Stomach (tissue), 19 donors: ENCODE data around the gene MRPL12. TPM values are rescaled to one million over a fixed set of nuclear protein-coding genes. Genes with fewer than 3 reads are reported as not detected.

Experiments used
- DNase-seq, 2 donors: peaks; one replicate each; pipeline versions ENCODE4 v3.0.0 to v3.0.0-alpha.2; 2013 to 2019
- H3K27ac ChIP-seq, 5 donors: fragments of 200-600 bp in 4 of 5; sonication (generic) in 4 of 5; one replicate each; pipeline ENCODE4 v1.5.1; 2013 to 2019; ENCODE audit warnings: mild to moderate bottlenecking in 1 of 5, moderate library complexity in 1 of 5
- H3K27me3 ChIP-seq, 3 donors: fragments of 200-600 bp; sonication (generic); one replicate each; pipeline ENCODE4 v1.5.1; 2017 to 2019; ENCODE audit warnings: mixed run types in 1 of 3
- H3K36me3 ChIP-seq, 4 donors: fragments of 200-600 bp; sonication (generic); 1 replicate in 3 of 4; 2 replicates in 1 of 4; pipeline ENCODE4 v1.5.1; 2016 to 2019
- H3K4me1 ChIP-seq, 4 donors: fragments of 200-600 bp; sonication (generic); one replicate each; pipeline ENCODE4 v1.5.1; 2016 to 2019
- H3K4me3 ChIP-seq, 4 donors: fragments of 200-600 bp; sonication (generic) in 3 of 4; one replicate each; pipeline ENCODE4 v1.5.1; 2016 to 2019; ENCODE audit warnings: mild to moderate bottlenecking in 1 of 4
- H3K9me3 ChIP-seq, 4 donors: fragments of 200-600 bp; sonication (generic); one replicate each; pipeline ENCODE4 v1.5.1; 2016 to 2019
- EP300 ChIP-seq: sonication (generic); formaldehyde crosslinking; IDR thresholded peaks from one replicate; pipeline ENCODE4 v1.6.1; 2017; ENCODE audit warnings: antibody characterized with exemption
- POLR2A ChIP-seq, 4 donors: fragments of 450-650 bp; IDR thresholded peaks; one replicate each; pipeline ENCODE4 v1.6.1; 2016; ENCODE audit warnings: antibody characterized with exemption in 4 of 4, control low read depth in 2 of 4, mild to moderate bottlenecking in 1 of 4, moderate library complexity in 1 of 4
- POLR2AphosphoS5 ChIP-seq, 3 donors: sonication (generic); formaldehyde crosslinking; IDR thresholded peaks; one replicate each; pipeline ENCODE4 v1.6.1; 2016; ENCODE audit warnings: antibody characterized with exemption in 3 of 3
- WGBS, 5 donors: extraction: QIAGEN DNeasy Blood & Tissue Kit in 3 of 5; methylation state at CpG; one replicate each; pipeline versions ENCODE4 v1.1.5 to v1.1.7; 2013 to 2018; 5-methylcytosine and 5-hydroxymethylcytosine counted together
- intact Hi-C: fragments of 100-400 bp; cut with DNase I; formaldehyde crosslinking; loops from one replicate; pipeline ENCODE4 v1.15.1; 2023; ENCODE audit warnings: low total_unique reads
- long read RNA-seq, 10 donors: transcript quantifications; one replicate each; lab custom pipeline, GENCODE V29; 2026
- polyA plus RNA-seq, 3 donors: library from polyadenylated mRNA; stranded (reverse); fragments of 200-250 nt; gene quantifications; one replicate each; pipeline ENCODE4 v1.2.3, GENCODE V29; 2013
- total RNA-seq, 5 donors: library from RNA; depleted of rRNA; stranded (reverse); fragments of >200 nt; gene quantifications; one replicate each; pipeline versions ENCODE4 v1.1.0 to v1.2.3, GENCODE V29; 2014 to 2016
- TF ChIP-seq, protein P1 (sequence below), 7 experiments: fragments of 450-650 bp in 4 of 7; fragments of 200-600 bp in 3 of 7; sonication (generic) in 3 of 7; IDR thresholded peaks; one replicate each; pipeline ENCODE4 v1.5.1; 2016 to 2019; ENCODE audit warnings: antibody characterized with exemption in 7 of 7, control low read depth in 2 of 7, mild to moderate bottlenecking in 1 of 7
- donor health status: healthy with polysubstance abuse.
- donor health status: Bipolar disorder and iron deficiency.
- donor health status: healthy.

Gene MRPL12
- total RNA-seq (100 to 1,000 TPM in 1 of 5 donors, 10 to 100 TPM in 3, 1 to 10 TPM in 1; 3.5 to 146 (median 47.8) TPM), polyA plus RNA-seq (100 to 1,000 TPM in 2 of 3 donors, 10 to 100 TPM in 1; 90.6 to 178 (median 158) TPM)
- long read RNA-seq, donor 1, transcript MRPL12-201 (5 exons, 1,028 nt), result major isoform, 10 of 10 reads
- long read RNA-seq, donor 1, partial matches to known transcripts, result 0 of 10 reads
- long read RNA-seq, donor 1, other reads (novel, unspliced or antisense), result 0 of 10 reads
- long read RNA-seq, donor 2, transcript MRPL12-201 (5 exons, 1,028 nt), result major isoform, 17 of 17 reads
- long read RNA-seq, donor 2, partial matches to known transcripts, result 0 of 17 reads
- long read RNA-seq, donor 2, other reads (novel, unspliced or antisense), result 0 of 17 reads
- long read RNA-seq, donor 3, transcript MRPL12-201 (5 exons, 1,028 nt), result major isoform, 15 of 15 reads
- long read RNA-seq, donor 3, partial matches to known transcripts, result 0 of 15 reads
- long read RNA-seq, donor 3, other reads (novel, unspliced or antisense), result 0 of 15 reads
- long read RNA-seq, donor 4, result 0 reads
- long read RNA-seq, donor 5, transcript MRPL12-201 (5 exons, 1,028 nt), result major isoform, 33 of 33 reads
- long read RNA-seq, donor 5, partial matches to known transcripts, result 0 of 33 reads
- long read RNA-seq, donor 5, other reads (novel, unspliced or antisense), result 0 of 33 reads
- long read RNA-seq, donor 6, transcript MRPL12-201 (5 exons, 1,028 nt), result major isoform, 68 of 68 reads
- long read RNA-seq, donor 6, partial matches to known transcripts, result 0 of 68 reads
- long read RNA-seq, donor 6, other reads (novel, unspliced or antisense), result 0 of 68 reads
- long read RNA-seq, donor 7, transcript MRPL12-201 (5 exons, 1,028 nt), result major isoform, 28 of 28 reads
- long read RNA-seq, donor 7, partial matches to known transcripts, result 0 of 28 reads
- long read RNA-seq, donor 7, other reads (novel, unspliced or antisense), result 0 of 28 reads
- long read RNA-seq, donor 8, transcript MRPL12-201 (5 exons, 1,028 nt), result major isoform, 25 of 25 reads
- long read RNA-seq, donor 8, partial matches to known transcripts, result 0 of 25 reads
- long read RNA-seq, donor 8, other reads (novel, unspliced or antisense), result 0 of 25 reads
- long read RNA-seq, donor 9, transcript MRPL12-201 (5 exons, 1,028 nt), result major isoform, 23 of 23 reads
- long read RNA-seq, donor 9, partial matches to known transcripts, result 0 of 23 reads
- long read RNA-seq, donor 9, other reads (novel, unspliced or antisense), result 0 of 23 reads
- long read RNA-seq, donor 10, transcript MRPL12-201 (5 exons, 1,028 nt), result major isoform, 15 of 15 reads
- long read RNA-seq, donor 10, partial matches to known transcripts, result 0 of 15 reads
- long read RNA-seq, donor 10, other reads (novel, unspliced or antisense), result 0 of 15 reads

- 0 to 1% (median 0%) methylated on average over 5 to 102 of the region's 102 CpGs for WGBS, 5 donors
- Histone ChIP-seq H3K27ac (peak within 1 kb of the TSS; percentile 78 to 98 (median 95)), H3K36me3 (peaks cover 50 to 70% (median 68%) of the 10 kb centered on the region in 4 donors), H3K4me1 (peaks cover 33 to 43% (median 40%) of the 10 kb centered on the region in 4 donors), H3K4me3 (peak within 1 kb of the TSS; percentile 79 to 87 (median 86)), H3K27me3 (no peaks in the 10 kb centered on the region), H3K9me3 (no peaks in the 10 kb centered on the region)
- TF ChIP-seq, protein P1, sequence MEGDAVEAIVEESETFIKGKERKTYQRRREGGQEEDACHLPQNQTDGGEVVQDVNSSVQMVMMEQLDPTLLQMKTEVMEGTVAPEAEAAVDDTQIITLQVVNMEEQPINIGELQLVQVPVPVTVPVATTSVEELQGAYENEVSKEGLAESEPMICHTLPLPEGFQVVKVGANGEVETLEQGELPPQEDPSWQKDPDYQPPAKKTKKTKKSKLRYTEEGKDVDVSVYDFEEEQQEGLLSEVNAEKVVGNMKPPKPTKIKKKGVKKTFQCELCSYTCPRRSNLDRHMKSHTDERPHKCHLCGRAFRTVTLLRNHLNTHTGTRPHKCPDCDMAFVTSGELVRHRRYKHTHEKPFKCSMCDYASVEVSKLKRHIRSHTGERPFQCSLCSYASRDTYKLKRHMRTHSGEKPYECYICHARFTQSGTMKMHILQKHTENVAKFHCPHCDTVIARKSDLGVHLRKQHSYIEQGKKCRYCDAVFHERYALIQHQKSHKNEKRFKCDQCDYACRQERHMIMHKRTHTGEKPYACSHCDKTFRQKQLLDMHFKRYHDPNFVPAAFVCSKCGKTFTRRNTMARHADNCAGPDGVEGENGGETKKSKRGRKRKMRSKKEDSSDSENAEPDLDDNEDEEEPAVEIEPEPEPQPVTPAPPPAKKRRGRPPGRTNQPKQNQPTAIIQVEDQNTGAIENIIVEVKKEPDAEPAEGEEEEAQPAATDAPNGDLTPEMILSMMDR (IDR thresholded peaks at IDR 0.05), result peak in 4 of 7 experiments; percentile 17 to 40 (median 30)
- TF ChIP-seq POLR2AphosphoS5 (IDR thresholded peaks at IDR 0.05) (peak; percentile 95 to 99 (median 97)), EP300 (no peak), POLR2A (IDR thresholded peaks at IDR 0.05) (peak in 1 of 4 donors; percentile 64)
- intact Hi-C loops, result no loop called here
- DNase-seq, result peak; percentile 94 to 98
These were observed at the start of gene MRPL12 for GRCh38 chr17:81702934-81703746. Gene MRPL12, plus strand, starts transcription at chr17:81703367. Its CDS starts 135 bp downstream, at chr17:81703502.

- no peaks in the 10 kb centered on the region for H3K36me3 ChIP-seq
- no peak for TF ChIP-seq EP300
- TF ChIP-seq, protein P1 (IDR thresholded peaks at IDR 0.05), result no peak
- no peak for TF ChIP-seq POLR2AphosphoS5 (IDR thresholded peaks at IDR 0.05)
- no peak for TF ChIP-seq POLR2A (IDR thresholded peaks at IDR 0.05)
- peaks cover 7 to 55% (median 9%) of the 10 kb centered on the region in 3 donors for H3K27me3 ChIP-seq
- no peaks in the 10 kb centered on the region for H3K9me3 ChIP-seq
- no peak overlapping the region for H3K4me3 ChIP-seq
- intact Hi-C loops, result no loop called here
- WGBS, 5 donors, result 71 to 90% (median 83%) methylated on average over 10 to 18 of the region's 18 CpGs
- H3K4me1 ChIP-seq, result peaks cover 0 to 15% (median 12%) of the 10 kb centered on the region in 4 donors
- H3K27ac ChIP-seq, result no peak overlapping the region
- peak in 1 of 2 donors; percentile 28 for DNase-seq
These were observed 47.6 kb upstream of the MRPL12 start for GRCh38 chr17:81655378-81656117.

GRCh38 chr17:81656118-81656743, 46.9 kb upstream of the MRPL12 start, which contains the start of gene PDE6G:
Gene PDE6G, minus strand, starts transcription at chr17:81656542. Its CDS starts 3,237 bp downstream, at chr17:81653305.
- TF ChIP-seq EP300 (no peak), POLR2AphosphoS5 (IDR thresholded peaks at IDR 0.05) (no peak), POLR2A (IDR thresholded peaks at IDR 0.05) (no peak)
- TF ChIP-seq, protein P1 (IDR thresholded peaks at IDR 0.05), result no peak
- H3K9me3 ChIP-seq, result no peaks in the 10 kb centered on the region
- DNase-seq, result no peak
- 62 to 76% (median 68%) methylated on average over 15 of the region's 15 CpGs for WGBS, 5 donors
- H3K4me3 ChIP-seq, result no peak within 1 kb of the TSS
- intact Hi-C loops, result no loop called here
- peak within 1 kb of the TSS in 2 of 5 donors; percentile 24 to 48 for H3K27ac ChIP-seq
- H3K27me3 ChIP-seq, result peaks cover under 1 to 48% (median 6%) of the 10 kb centered on the region in 3 donors
- peaks cover 0 to 21% (median 12%) of the 10 kb centered on the region in 4 donors for H3K4me1 ChIP-seq
- H3K36me3 ChIP-seq, result no peaks in the 10 kb centered on the region
